K562 (cell line): Measurements from ENCODE around the gene RAB3IP.

Source experiments
- BCL6 ChIP-seq: fragments of 250-450 bp; sonication (Bioruptor Pico); IDR thresholded peaks from 2 replicates; pipeline ENCODE4 v1.4.0; 2020
- CCAR2 ChIP-seq: fragments of 200-400 bp; formaldehyde crosslinking; IDR thresholded peaks from 2 replicates; pipeline ENCODE4 v1.6.1; 2017; ENCODE audit warnings: mild to moderate bottlenecking, low read depth, low read length
- CTCF ChIP-seq, 3 experiments: IDR thresholded peaks in 2 of 3; conservative IDR thresholded peaks in 1 of 3; 2 replicates each; pipeline ENCODE4 v1.5.1; 2011 to 2012; ENCODE audit warnings: low read length in 3 of 3, mild to moderate bottlenecking in 3 of 3, control low read depth in 2 of 3, improper control_type of control experiment in 1 of 3, inconsistent platforms in 1 of 3, low read depth in 1 of 3, mixed read lengths in 1 of 3, moderate library complexity in 1 of 3; ENCODE audit not compliant: insufficient read depth in 2 of 3
- RAD51 ChIP-seq: fragments of 450-650 bp; IDR thresholded peaks from 2 replicates; pipeline ENCODE4 v1.7.1; 2016; ENCODE audit warnings: low read depth, mild to moderate bottlenecking, borderline replicate concordance
- RCOR1 ChIP-seq, 2 experiments: IDR thresholded peaks; 2 replicates each; pipeline ENCODE4 v1.6.1; 2012; ENCODE audit warnings: low read depth in 2 of 2, low read length in 2 of 2, borderline replicate concordance in 1 of 2, improper control_type of control experiment in 1 of 2
- TCF7 ChIP-seq: sonication (generic); IDR thresholded peaks from 2 replicates; pipeline ENCODE4 v1.6.1; 2016; ENCODE audit warnings: antibody characterized with exemption, borderline replicate concordance

- no peak for TF ChIP-seq CTCF (IDR thresholded peaks at IDR 0.05 in 2 of 3, conservative IDR thresholded peaks at IDR 0.05 in 1 of 3; ENCODE audit: insufficient read depth in 2 of 3, low read depth in 1 of 3, low read length in 3 of 3)
- no peak for TF ChIP-seq BCL6 (CRISPR knock-in tag)
- no peak for TF ChIP-seq CCAR2
- no peak for TF ChIP-seq RCOR1 (IDR thresholded peaks at IDR 0.05; ENCODE audit: borderline replicate concordance in 1 of 2, low read depth in 2 of 2, low read length in 2 of 2)
- no peak for TF ChIP-seq TCF7
- TF ChIP-seq RAD51: no peak
Measured at GRCh38 chr12:69821456-69822159, 82.9 kb downstream of the RAB3IP start.
